RWPE2 (cell line): ENCODE results near the gene MYO1F.
A peak's percentile ranks its signal among the peaks of the same experiment; 100 is the strongest.

Experiments
- ATAC-seq: fragments of 200-7000 bp; cut with Tn5 transposase; 3 replicates; pipeline ENCODE4 v1.9.1; 2021; ENCODE audit warnings: low read depth
- DNase-seq: peaks from one replicate; pipeline ENCODE4 v3.0.0-alpha.2; 2020; ENCODE audit warnings: low spot score
- H3K27ac ChIP-seq: fragments of 450-650 bp; 2 replicates; pipeline ENCODE4 v1.5.1; 2017; ENCODE audit warnings: mild to moderate bottlenecking; ENCODE audit not compliant: poor library complexity, severe bottlenecking
- H3K27me3 ChIP-seq: fragments of 250-450 bp; sonication (Bioruptor Pico); 2 replicates; pipeline ENCODE4 v1.5.1; 2021; ENCODE audit warnings: mild to moderate bottlenecking, moderate library complexity; ENCODE audit not compliant: insufficient read depth, poor library complexity, severe bottlenecking
- H3K36me3 ChIP-seq: fragments of 250-450 bp; sonication (Bioruptor Pico); 2 replicates; pipeline ENCODE4 v1.5.1; 2020; ENCODE audit warnings: low read depth, mild to moderate bottlenecking, moderate library complexity
- H3K4me1 ChIP-seq: fragments of 250-450 bp; sonication (Bioruptor Pico); 2 replicates; pipeline ENCODE4 v1.5.1; 2021; ENCODE audit warnings: mild to moderate bottlenecking, moderate library complexity; ENCODE audit not compliant: insufficient read depth, poor library complexity, severe bottlenecking
- H3K4me3 ChIP-seq: fragments of 250-450 bp; sonication (Bioruptor Pico); 2 replicates; pipeline ENCODE4 v1.5.1; 2021; ENCODE audit warnings: mild to moderate bottlenecking, moderate library complexity; ENCODE audit not compliant: severe bottlenecking
- H3K9me3 ChIP-seq: fragments of 250-450 bp; sonication (Bioruptor Pico); 2 replicates; pipeline ENCODE4 v1.5.1; 2021; ENCODE audit warnings: mild to moderate bottlenecking, moderate library complexity; ENCODE audit not compliant: severe bottlenecking
- CTCF ChIP-seq: fragments of 450-650 bp; IDR thresholded peaks from one replicate; pipeline ENCODE4 v1.5.1; 2017; ENCODE audit warnings: mild to moderate bottlenecking, moderate library complexity; ENCODE audit not compliant: poor library complexity, severe bottlenecking

The MYO1F gene

GRCh38 chr19:8611877-8612806 lies 34.9 kb upstream of the MYO1F start:
- no peak overlapping the region for H3K4me3 ChIP-seq
- H3K4me1 ChIP-seq, result no peaks in the 10 kb centered on the region
- H3K9me3 ChIP-seq, result no peaks in the 10 kb centered on the region
- H3K27ac ChIP-seq, result no peak overlapping the region
- TF ChIP-seq CTCF, result no peak
- no peaks in the 10 kb centered on the region for H3K36me3 ChIP-seq
- ATAC-seq (peak; percentile 26; the same call in 1 of the 3 replicates), DNase-seq (no peak)
- peaks cover 5% of the 10 kb centered on the region for H3K27me3 ChIP-seq

GRCh38 chr19:8611391-8611876 lies 34.2 kb upstream of the MYO1F start:
- Histone ChIP-seq H3K4me3 (no peak overlapping the region), H3K27me3 (peaks cover 5% of the 10 kb centered on the region), H3K9me3 (no peaks in the 10 kb centered on the region), H3K27ac (no peak overlapping the region), H3K36me3 (no peaks in the 10 kb centered on the region), H3K4me1 (no peaks in the 10 kb centered on the region)
- TF ChIP-seq CTCF, result no peak
- ATAC-seq, result no peak
- no peak for DNase-seq

- TF ChIP-seq CTCF, result no peak
- no peak for DNase-seq
- Histone ChIP-seq H3K27ac (no peak overlapping the region), H3K4me3 (no peak overlapping the region), H3K27me3 (peaks cover 5% of the 10 kb centered on the region), H3K4me1 (no peaks in the 10 kb centered on the region), H3K9me3 (no peaks in the 10 kb centered on the region), H3K36me3 (no peaks in the 10 kb centered on the region)
- ATAC-seq, result no peak
Measured at GRCh38 chr19:8610936-8611300, 33.7 kb upstream of the MYO1F start.

GRCh38 chr19:8610041-8610935 lies 33.0 kb upstream of the MYO1F start, which contains the start of gene ADAMTS10:
Gene ADAMTS10, minus strand, starts transcription at chr19:8610715. Its CDS starts 5,005 bp downstream, at chr19:8605710.
- ATAC-seq (no peak), DNase-seq (no peak)
- Histone ChIP-seq H3K36me3 (no peaks in the 10 kb centered on the region), H3K27ac (no peak within 1 kb of the TSS), H3K9me3 (no peaks in the 10 kb centered on the region), H3K4me3 (peak within 1 kb of the TSS; percentile 27), H3K4me1 (no peaks in the 10 kb centered on the region), H3K27me3 (peaks cover 5% of the 10 kb centered on the region)
- no peak for TF ChIP-seq CTCF
